ENCODE results near the gene STRN4.

The STRN4 gene

GRCh38 chr19:46745521-46746280 lies 549 bp downstream of the STRN4 start, which contains the start of gene FKRP:
FKRP (plus strand) TSS chr19:46746057; CDS start chr19:46755451, 9,394 bp downstream.
- in situ Hi-C loops (cut with MboI; ENCODE audit: low sequenced_read_pairs), result no loop called here

GRCh38 chr19:46745030-46745429 lies 1.2 kb downstream of the STRN4 start:
- in situ Hi-C loops (cut with MboI; ENCODE audit: low sequenced_read_pairs), result no loop called here

- in situ Hi-C loops (cut with MboI; ENCODE audit: low sequenced_read_pairs), result no loop called here
Measured at GRCh38 chr19:46744005-46744691, 2.1 kb downstream of the STRN4 start.

GRCh38 chr19:46742926-46743480 lies 3.2 kb downstream of the STRN4 start:
- in situ Hi-C loops (cut with MboI; ENCODE audit: low sequenced_read_pairs), result no loop called here

- in situ Hi-C loops (cut with MboI; ENCODE audit: low sequenced_read_pairs), result no loop called here
Measured at GRCh38 chr19:46741447-46741846, 4.8 kb downstream of the STRN4 start.

GRCh38 chr19:46739290-46739771 lies 6.9 kb downstream of the STRN4 start:
- in situ Hi-C loops (cut with MboI; ENCODE audit: low sequenced_read_pairs), result no loop called here

- in situ Hi-C loops (cut with MboI; ENCODE audit: low sequenced_read_pairs), result no loop called here
Measured at GRCh38 chr19:46737761-46738171, 8.5 kb downstream of the STRN4 start.

GRCh38 chr19:46737298-46737654 lies 9.0 kb downstream of the STRN4 start:
- in situ Hi-C loops (cut with MboI; ENCODE audit: low sequenced_read_pairs), result no loop called here

- in situ Hi-C loops (cut with MboI; ENCODE audit: low sequenced_read_pairs), result no loop called here
Measured at GRCh38 chr19:46736531-46737297, 9.5 kb downstream of the STRN4 start.

- in situ Hi-C loops (cut with MboI; ENCODE audit: low sequenced_read_pairs), result no loop called here
Measured at GRCh38 chr19:46733690-46734292, 12.5 kb downstream of the STRN4 start.

GRCh38 chr19:46732966-46733689 lies 13.1 kb downstream of the STRN4 start:
- in situ Hi-C loops (cut with MboI; ENCODE audit: low sequenced_read_pairs), result no loop called here

GRCh38 chr19:46732172-46732938 lies 13.9 kb downstream of the STRN4 start:
- in situ Hi-C loops (cut with MboI; ENCODE audit: low sequenced_read_pairs), result no loop called here

- in situ Hi-C loops (cut with MboI; ENCODE audit: low sequenced_read_pairs), result no loop called here
Measured at GRCh38 chr19:46731584-46731983, 14.7 kb downstream of the STRN4 start.

- in situ Hi-C loops (cut with MboI; ENCODE audit: low sequenced_read_pairs), result no loop called here
Measured at GRCh38 chr19:46731007-46731501, 15.2 kb downstream of the STRN4 start.

GRCh38 chr19:46730595-46730994 lies 15.7 kb downstream of the STRN4 start:
- in situ Hi-C loops (cut with MboI; ENCODE audit: low sequenced_read_pairs), result no loop called here

- in situ Hi-C loops (cut with MboI; ENCODE audit: low sequenced_read_pairs), result no loop called here
Measured at GRCh38 chr19:46730187-46730586, 16.1 kb downstream of the STRN4 start.

GRCh38 chr19:46729696-46730095 lies 16.6 kb downstream of the STRN4 start:
- in situ Hi-C loops (cut with MboI; ENCODE audit: low sequenced_read_pairs), result no loop called here

GRCh38 chr19:46728693-46729339 lies 17.4 kb downstream of the STRN4 start:
- in situ Hi-C loops (cut with MboI; ENCODE audit: low sequenced_read_pairs), result no loop called here

- in situ Hi-C loops (cut with MboI; ENCODE audit: low sequenced_read_pairs), result no loop called here
Measured at GRCh38 chr19:46728208-46728607, 18.0 kb downstream of the STRN4 start.

Measured in HL-60/S4 (cell line).